ENCODE results near the gene SHROOM4. TPM values are rescaled to one million over a fixed set of nuclear protein-coding genes. Genes with fewer than 3 reads are reported as not detected.
A peak's percentile ranks its signal among the peaks of the same experiment; 100 is the strongest.

The SHROOM4 gene
- total and polyA plus RNA-seq, 2 of the 13 experiments (the other 11 are each of a cell fraction or from before 2014, with no cell fraction given) = 0.08 to 0.18 TPM

GRCh38 chrX:50812995-50813842 is 775 bp downstream of the SHROOM4 start:
- BruUV-seq (replicated peaks) = no TSS peak
- Histone ChIP-seq H3K4me1 (ENCODE audit: insufficient read depth, low read length) (peaks cover 14% of the 10 kb centered on the region; the same call in 1 of the 2 replicates), H3K9me3 (ENCODE audit: low read length) (no peaks in the 10 kb centered on the region), H3K36me3 (replicated peaks in 1 of 2; ENCODE audit: control insufficient read depth in 1 of 2, insufficient read depth in 2 of 2, low read length in 2 of 2) (no peaks in the 10 kb centered on the region), H3K4me2 (ENCODE audit: low read depth, low read length) (peak overlapping the region; percentile 66), H3K4me3 (replicated peaks in 1 of 3; ENCODE audit: insufficient read depth in 1 of 3, low read depth in 2 of 3, low read length in 3 of 3) (peak overlapping the region; percentile 26 to 65 (median 46); a peak in 4 of 6 replicates), H4K20me1 (ENCODE audit: insufficient read depth, low read length) (no peaks in the 10 kb centered on the region), H2AFZ (ENCODE audit: low read length) (no peak overlapping the region), H3K27me3 (ENCODE audit: control insufficient read depth in 1 of 2, insufficient read depth in 2 of 2, low read length in 2 of 2) (peaks cover 1 to 13% of the 10 kb centered on the region in 2 experiments; a peak in 3 of 5 replicates), H3K27ac (ENCODE audit: extremely low read length, insufficient read depth, low read length) (no peak overlapping the region), H3K79me2 (ENCODE audit: insufficient read depth, low read length) (no peaks in the 10 kb centered on the region), H3K9ac (ENCODE audit: insufficient read depth, low read depth, low read length) (no peak overlapping the region)
- POLR2A ChIA-PET = no interaction called here
- ATAC-seq (peak; percentile 82), DNase-seq (ENCODE audit: low spot score) (no peak), FAIRE-seq (no peak)
- CTCF ChIA-PET (ENCODE audit: low intra/inter-chr PET ratio, low total read pairs) = no interaction called here
- WGBS (ENCODE audit: low lambda C conversion rate) = 6% methylated on average over 10 of the region's 59 CpGs
- no peak for TF ChIP-seq ETS1 (CRISPR knock-in tag; IDR thresholded peaks at IDR 0.05)
- no peak for TF ChIP-seq NFIB (CRISPR knock-in tag; IDR thresholded peaks at IDR 0.05; ENCODE audit: borderline replicate concordance)
- TF ChIP-seq, protein P1, sequence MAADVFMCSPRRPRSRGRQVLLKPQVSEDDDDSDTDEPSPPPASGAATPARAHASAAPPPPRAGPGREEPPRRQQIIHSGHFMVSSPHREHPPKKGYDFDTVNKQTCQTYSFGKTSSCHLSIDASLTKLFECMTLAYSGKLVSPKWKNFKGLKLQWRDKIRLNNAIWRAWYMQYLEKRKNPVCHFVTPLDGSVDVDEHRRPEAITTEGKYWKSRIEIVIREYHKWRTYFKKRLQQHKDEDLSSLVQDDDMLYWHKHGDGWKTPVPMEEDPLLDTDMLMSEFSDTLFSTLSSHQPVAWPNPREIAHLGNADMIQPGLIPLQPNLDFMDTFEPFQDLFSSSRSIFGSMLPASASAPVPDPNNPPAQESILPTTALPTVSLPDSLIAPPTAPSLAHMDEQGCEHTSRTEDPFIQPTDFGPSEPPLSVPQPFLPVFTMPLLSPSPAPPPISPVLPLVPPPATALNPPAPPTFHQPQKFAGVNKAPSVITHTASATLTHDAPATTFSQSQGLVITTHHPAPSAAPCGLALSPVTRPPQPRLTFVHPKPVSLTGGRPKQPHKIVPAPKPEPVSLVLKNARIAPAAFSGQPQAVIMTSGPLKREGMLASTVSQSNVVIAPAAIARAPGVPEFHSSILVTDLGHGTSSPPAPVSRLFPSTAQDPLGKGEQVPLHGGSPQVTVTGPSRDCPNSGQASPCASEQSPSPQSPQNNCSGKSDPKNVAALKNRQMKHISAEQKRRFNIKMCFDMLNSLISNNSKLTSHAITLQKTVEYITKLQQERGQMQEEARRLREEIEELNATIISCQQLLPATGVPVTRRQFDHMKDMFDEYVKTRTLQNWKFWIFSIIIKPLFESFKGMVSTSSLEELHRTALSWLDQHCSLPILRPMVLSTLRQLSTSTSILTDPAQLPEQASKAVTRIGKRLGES (CRISPR knock-in tag; IDR thresholded peaks at IDR 0.05; ENCODE audit: borderline replicate concordance) = no peak
- TF ChIP-seq ZNF777 (CRISPR knock-in tag; IDR thresholded peaks at IDR 0.05) = peak; percentile 78
- TF ChIP-seq, protein P2, sequence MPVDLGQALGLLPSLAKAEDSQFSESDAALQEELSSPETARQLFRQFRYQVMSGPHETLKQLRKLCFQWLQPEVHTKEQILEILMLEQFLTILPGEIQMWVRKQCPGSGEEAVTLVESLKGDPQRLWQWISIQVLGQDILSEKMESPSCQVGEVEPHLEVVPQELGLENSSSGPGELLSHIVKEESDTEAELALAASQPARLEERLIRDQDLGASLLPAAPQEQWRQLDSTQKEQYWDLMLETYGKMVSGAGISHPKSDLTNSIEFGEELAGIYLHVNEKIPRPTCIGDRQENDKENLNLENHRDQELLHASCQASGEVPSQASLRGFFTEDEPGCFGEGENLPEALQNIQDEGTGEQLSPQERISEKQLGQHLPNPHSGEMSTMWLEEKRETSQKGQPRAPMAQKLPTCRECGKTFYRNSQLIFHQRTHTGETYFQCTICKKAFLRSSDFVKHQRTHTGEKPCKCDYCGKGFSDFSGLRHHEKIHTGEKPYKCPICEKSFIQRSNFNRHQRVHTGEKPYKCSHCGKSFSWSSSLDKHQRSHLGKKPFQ (CRISPR knock-in tag; IDR thresholded peaks at IDR 0.05; ENCODE audit: insufficient replicate concordance) = no peak
- 0 out of 2 replicates have a peak, but pooled peaks have one; percentile 51 for TF ChIP-seq ZNF263 (CRISPR knock-in tag; IDR thresholded peaks at IDR 0.05)
- no peak for TF ChIP-seq ZFY (CRISPR knock-in tag; IDR thresholded peaks at IDR 0.05)
- TF ChIP-seq NKX3-1 (CRISPR knock-in tag; IDR thresholded peaks at IDR 0.05) = no peak
- no peak for TF ChIP-seq ADNP (CRISPR knock-in tag; IDR thresholded peaks at IDR 0.05)
- peak; percentile 85 for TF ChIP-seq HNRNPLL (IDR thresholded peaks at IDR 0.05; ENCODE audit: low read depth, low read length, poor library complexity, severe bottlenecking)
- TF ChIP-seq ZNF329 (CRISPR knock-in tag; IDR thresholded peaks at IDR 0.05; ENCODE audit: low read depth) = no peak
- TF ChIP-seq HOMEZ (CRISPR knock-in tag; IDR thresholded peaks at IDR 0.05; ENCODE audit: low read depth) = no peak
- TF ChIP-seq ISL2 (CRISPR knock-in tag; IDR thresholded peaks at IDR 0.05) = no peak
- TF ChIP-seq ZBTB7A (CRISPR knock-in tag; IDR thresholded peaks at IDR 0.05) = no peak
- TF ChIP-seq ZFP36 (IDR thresholded peaks at IDR 0.05; ENCODE audit: borderline replicate concordance, low read depth, low read length, partially characterized antibody) = no peak
- in situ Hi-C loops (cut with HindIII; ENCODE audit: extremely low pct_ligation_motif_present, low pct_unique_long_range_greater_than_20kb) = no loop called here
- intact Hi-C loops (cut with micrococcal nuclease; ENCODE audit: unreplicated experiment) = no loop called here

Data from HepG2 (cell line).